Measurements from ENCODE around the gene ZNF521. TPM values are rescaled to one million over a fixed set of nuclear protein-coding genes. Genes with fewer than 3 reads are reported as not detected.
"Not testable (repeated sequence)": the region's sequence is repeated elsewhere in the genome, so short reads cannot be mapped to it uniquely, and the experiment has no call there.

The ZNF521 gene
- total RNA-seq, 3 donors from 2014 or later = 30.2 to 67.5 (median 51.8) TPM

DNA sequence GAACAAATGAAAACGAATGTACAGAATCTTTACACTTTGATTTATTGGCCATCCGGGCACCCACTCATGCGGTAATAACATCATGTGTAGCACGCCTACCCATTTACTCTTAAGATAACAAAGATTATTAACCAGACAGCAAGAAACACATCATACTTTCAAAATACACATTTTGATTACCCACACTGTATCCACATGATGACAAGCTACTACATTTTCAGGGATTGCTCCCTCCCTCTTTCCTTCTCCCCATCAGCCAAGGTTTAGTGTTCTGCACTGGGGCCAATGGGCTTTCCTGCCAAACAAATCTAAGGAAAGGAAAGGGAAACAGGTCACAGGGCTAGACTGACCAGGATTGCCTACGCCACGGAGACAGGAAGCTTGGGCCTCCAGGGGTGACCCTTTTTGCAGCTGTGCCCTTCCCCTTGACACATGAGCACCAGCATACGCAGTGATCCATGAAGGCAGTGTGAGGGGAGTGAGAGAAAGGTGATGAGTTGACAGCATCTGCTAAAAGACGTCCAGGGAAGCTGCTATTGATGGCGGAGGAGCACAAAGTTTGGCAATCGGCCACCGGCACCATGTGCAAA lies 76.5 kb downstream of the ZNF521 start:
- no peaks in the 10 kb centered on the region for H3K4me1 ChIP-seq
- TF ChIP-seq, protein P1, sequence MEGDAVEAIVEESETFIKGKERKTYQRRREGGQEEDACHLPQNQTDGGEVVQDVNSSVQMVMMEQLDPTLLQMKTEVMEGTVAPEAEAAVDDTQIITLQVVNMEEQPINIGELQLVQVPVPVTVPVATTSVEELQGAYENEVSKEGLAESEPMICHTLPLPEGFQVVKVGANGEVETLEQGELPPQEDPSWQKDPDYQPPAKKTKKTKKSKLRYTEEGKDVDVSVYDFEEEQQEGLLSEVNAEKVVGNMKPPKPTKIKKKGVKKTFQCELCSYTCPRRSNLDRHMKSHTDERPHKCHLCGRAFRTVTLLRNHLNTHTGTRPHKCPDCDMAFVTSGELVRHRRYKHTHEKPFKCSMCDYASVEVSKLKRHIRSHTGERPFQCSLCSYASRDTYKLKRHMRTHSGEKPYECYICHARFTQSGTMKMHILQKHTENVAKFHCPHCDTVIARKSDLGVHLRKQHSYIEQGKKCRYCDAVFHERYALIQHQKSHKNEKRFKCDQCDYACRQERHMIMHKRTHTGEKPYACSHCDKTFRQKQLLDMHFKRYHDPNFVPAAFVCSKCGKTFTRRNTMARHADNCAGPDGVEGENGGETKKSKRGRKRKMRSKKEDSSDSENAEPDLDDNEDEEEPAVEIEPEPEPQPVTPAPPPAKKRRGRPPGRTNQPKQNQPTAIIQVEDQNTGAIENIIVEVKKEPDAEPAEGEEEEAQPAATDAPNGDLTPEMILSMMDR (IDR thresholded peaks at IDR 0.05) = no peak
- TF ChIP-seq POLR2A (IDR thresholded peaks at IDR 0.05) = no peak
- TF ChIP-seq POLR2AphosphoS5 (IDR thresholded peaks at IDR 0.05) = no peak
- no peaks in the 10 kb centered on the region for H3K9me3 ChIP-seq
- no peaks in the 10 kb centered on the region for H3K27me3 ChIP-seq
- no peak overlapping the region for H3K27ac ChIP-seq
- intact Hi-C loops (cut with DNase I; ENCODE audit: low total_unique reads) = no loop called here
- no peak for DNase-seq (ENCODE audit: low spot score in 2 of 2)
- H3K4me3 ChIP-seq = no peak overlapping the region
- no peaks in the 10 kb centered on the region for H3K36me3 ChIP-seq

DNA sequence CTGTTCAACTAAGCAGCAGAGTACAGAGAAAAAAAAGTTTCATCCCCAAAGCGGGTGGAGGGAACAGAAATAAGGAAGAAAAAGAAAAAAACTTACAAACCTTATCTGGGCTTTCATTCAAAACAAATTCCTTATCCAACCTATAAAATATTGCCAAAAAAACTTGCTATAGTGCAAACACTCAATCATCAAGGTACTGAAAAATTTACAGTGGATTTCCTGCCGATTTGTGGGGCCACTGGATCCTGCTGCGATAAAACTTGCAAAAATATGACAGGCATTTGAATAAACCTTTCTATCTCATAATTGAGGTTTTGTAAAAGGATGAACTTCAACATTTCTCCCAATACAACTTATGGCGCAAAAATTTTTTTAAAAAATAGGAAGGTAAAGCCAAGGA lies 77.0 kb downstream of the ZNF521 start:
- Histone ChIP-seq H3K4me1 (no peaks in the 10 kb centered on the region), H3K9me3 (no peaks in the 10 kb centered on the region), H3K27ac (no peak overlapping the region), H3K27me3 (no peaks in the 10 kb centered on the region), H3K36me3 (no peaks in the 10 kb centered on the region), H3K4me3 (no peak overlapping the region)
- DNase-seq (ENCODE audit: low spot score in 2 of 2) = no peak
- intact Hi-C loops (cut with DNase I; ENCODE audit: low total_unique reads) = no loop called here
- TF ChIP-seq POLR2AphosphoS5 (IDR thresholded peaks at IDR 0.05) = no peak

DNA sequence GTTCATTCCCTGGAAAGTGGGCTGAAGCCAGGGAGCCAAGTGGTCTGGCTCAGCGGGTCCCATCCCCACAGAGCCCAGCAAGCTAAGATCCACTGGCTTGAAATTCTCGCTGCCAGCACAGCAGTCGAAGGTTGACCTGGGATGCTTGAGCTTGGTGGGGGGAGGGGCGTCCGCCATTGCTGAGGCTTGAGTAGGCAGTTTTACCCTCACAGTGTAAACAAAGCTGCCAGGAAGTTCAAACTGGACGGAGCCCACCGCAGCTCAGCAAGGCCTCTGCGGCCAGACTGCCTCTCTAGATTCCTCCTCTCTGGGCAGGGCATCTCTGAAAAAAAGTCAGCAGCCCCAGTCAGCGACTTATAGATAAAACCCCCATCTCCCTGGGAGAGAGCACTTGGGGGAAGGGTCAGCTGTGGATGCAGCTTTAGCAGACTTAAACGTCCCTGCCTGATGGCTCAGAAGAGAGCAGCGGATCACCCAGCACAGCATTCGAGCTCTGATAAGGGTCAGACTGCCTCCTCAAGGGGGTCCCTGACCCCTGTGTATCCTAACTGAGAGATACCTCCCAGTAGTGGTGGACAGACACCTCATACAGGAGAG lies 84.9 kb downstream of the ZNF521 start:
- DNase-seq (ENCODE audit: low spot score in 2 of 2); H3K27me3 ChIP-seq; intact Hi-C loops (cut with DNase I; ENCODE audit: low total_unique reads); H3K9me3 ChIP-seq; H3K27ac ChIP-seq; H3K4me1 ChIP-seq; H3K4me3 ChIP-seq; H3K36me3 ChIP-seq: not testable (repeated sequence)

DNA sequence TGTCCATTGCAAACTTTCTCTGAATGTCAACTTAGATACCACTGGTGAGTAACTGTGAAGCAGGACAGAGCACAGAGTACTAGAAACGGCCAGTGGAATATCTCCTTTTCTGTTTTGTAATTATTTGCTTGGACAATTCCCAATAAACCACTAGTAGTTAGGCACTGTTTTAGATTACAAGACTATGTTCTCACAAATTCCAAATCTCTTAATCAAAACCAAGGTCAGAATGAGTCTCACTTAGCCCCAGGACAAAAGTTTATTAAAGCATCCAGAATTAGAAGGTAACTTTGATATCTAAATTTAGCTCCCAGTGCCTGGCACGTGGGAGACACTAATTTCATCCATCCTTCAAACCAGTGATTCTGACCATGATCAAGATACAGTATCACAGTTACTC lies 89.0 kb downstream of the ZNF521 start:
- intact Hi-C loops (cut with DNase I; ENCODE audit: low total_unique reads) = no loop called here
- no peak for TF ChIP-seq POLR2A (IDR thresholded peaks at IDR 0.05)
- TF ChIP-seq, protein P1 (IDR thresholded peaks at IDR 0.05) = no peak
- Histone ChIP-seq H3K9me3 (no peaks in the 10 kb centered on the region), H3K36me3 (no peaks in the 10 kb centered on the region), H3K4me3 (no peak overlapping the region), H3K27ac (no peak overlapping the region), H3K27me3 (no peaks in the 10 kb centered on the region), H3K4me1 (no peaks in the 10 kb centered on the region)
- no peak for DNase-seq (ENCODE audit: low spot score in 2 of 2)

DNA sequence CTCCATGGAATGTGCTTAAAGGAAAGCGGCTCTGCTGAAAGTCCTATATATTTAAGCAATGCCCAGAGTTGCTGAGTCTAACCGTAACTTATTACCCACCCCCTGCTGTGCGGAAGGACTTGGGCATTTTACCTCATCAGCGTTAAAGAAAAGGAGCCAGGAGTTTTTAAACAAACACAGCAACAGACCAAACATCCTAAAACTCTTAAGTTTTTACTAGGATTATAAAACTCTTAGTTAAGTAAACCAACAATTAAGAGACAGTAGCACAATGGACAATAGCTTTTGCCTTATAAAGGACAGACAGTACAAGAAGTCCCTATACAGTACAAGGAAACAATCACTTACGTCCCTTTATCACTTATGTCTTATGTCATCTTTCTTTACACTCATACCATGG lies 90.2 kb downstream of the ZNF521 start:
- intact Hi-C loops (cut with DNase I; ENCODE audit: low total_unique reads) = no loop called here
- H3K4me3 ChIP-seq = no peak overlapping the region
- H3K9me3 ChIP-seq = no peaks in the 10 kb centered on the region
- H3K27ac ChIP-seq = no peak overlapping the region
- no peak for DNase-seq (ENCODE audit: low spot score in 2 of 2)
- no peaks in the 10 kb centered on the region for H3K4me1 ChIP-seq
- no peaks in the 10 kb centered on the region for H3K27me3 ChIP-seq
- TF ChIP-seq POLR2AphosphoS5 (IDR thresholded peaks at IDR 0.05) (no peak), POLR2A (IDR thresholded peaks at IDR 0.05) (no peak)
- TF ChIP-seq, protein P1 (IDR thresholded peaks at IDR 0.05) = no peak
- H3K36me3 ChIP-seq = no peaks in the 10 kb centered on the region

DNA sequence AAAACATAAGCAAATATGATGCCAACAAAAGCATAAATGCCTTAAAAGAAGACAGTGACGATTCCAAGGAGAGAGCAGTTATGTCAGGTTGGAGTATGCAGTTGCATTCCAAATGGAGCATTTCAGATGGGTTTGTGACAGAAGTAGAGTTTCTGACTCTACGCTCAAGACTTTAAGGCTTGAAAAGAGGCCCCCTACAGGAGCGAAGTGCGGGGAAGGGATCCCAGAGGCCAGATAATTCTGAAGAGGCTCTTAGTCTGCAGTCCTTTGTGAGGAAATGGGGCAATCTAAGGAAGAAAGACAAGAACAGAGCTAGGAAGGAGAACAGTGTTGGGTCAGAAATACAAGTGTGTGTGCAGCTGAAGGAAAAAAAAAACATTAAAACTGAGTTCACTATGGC lies 95.5 kb downstream of the ZNF521 start:
- Histone ChIP-seq H3K4me1 (no peaks in the 10 kb centered on the region), H3K27ac (no peak overlapping the region), H3K27me3 (no peaks in the 10 kb centered on the region), H3K4me3 (no peak overlapping the region), H3K36me3 (no peaks in the 10 kb centered on the region), H3K9me3 (no peaks in the 10 kb centered on the region)
- intact Hi-C loops (cut with DNase I; ENCODE audit: low total_unique reads) = no loop called here
- TF ChIP-seq POLR2A (IDR thresholded peaks at IDR 0.05) (no peak), POLR2AphosphoS5 (IDR thresholded peaks at IDR 0.05) (no peak)
- TF ChIP-seq, protein P1 (IDR thresholded peaks at IDR 0.05) = no peak
- DNase-seq (ENCODE audit: low spot score in 2 of 2) = no peak

Data from breast epithelium (tissue), 4 donors.